Activated CD4-positive, alpha-beta T cell treated with anti-CD3 and anti-CD28 coated beads, Interleukin-2, Interleukin-4, amounts not matched to agents 100 ng/mL and 50 ng/mL, durations not matched to agents 16 hours and 8 hours (primary cell): ENCODE measurements around the gene SLC25A31.
A peak's percentile ranks its signal among the peaks of the same experiment; 100 is the strongest.

Experiments
- DNase-seq: peaks from one replicate; pipeline ENCODE4 v3.0.0-alpha.2; 2020; ENCODE audit warnings: low spot score

SLC25A31 gene

GRCh38 chr4:127730142-127730913 is at the start of gene SLC25A31:
Gene SLC25A31, plus strand, starts transcription at chr4:127730400. Its CDS starts 146 bp downstream, at chr4:127730546.
- DNase-seq = no peak

DNA sequence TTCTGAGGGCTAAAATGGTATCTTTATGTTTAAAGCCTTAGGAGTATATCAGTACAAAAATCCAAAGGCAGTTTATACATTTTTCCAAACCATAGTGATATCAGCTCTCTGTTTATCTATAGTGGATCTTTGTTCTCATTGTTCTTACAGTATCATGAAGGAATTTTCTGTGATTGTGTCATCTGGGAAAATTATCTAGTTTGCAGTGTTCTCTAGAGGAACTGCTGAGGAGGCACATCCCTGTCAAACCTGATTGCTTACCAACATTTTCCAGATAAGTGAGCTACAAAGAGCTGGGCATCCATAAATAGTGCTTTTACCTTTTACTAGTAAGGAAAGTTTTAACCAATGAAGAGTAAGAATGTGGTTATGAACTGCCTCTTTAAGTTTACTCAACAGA is 44.9 kb upstream of the SLC25A31 start:
- no peak for DNase-seq

DNA sequence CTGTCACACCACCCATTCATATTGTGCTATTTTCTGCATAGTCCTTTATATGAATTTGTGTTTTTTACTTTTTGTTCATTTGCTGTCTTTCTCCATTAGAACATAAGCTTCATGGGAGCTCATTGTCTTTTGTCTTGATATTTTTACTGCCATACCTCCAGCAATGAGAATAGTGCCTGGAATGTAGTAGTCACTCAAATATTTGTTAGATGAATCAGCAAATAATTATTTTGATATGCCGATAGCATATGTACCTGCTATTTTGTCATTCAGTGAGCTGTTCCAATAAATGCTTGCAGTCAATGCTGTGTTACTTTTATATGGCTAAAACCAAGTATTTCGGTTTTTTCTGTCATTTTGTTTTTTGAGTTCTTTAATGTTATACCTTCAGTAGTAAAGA is 43.5 kb upstream of the SLC25A31 start:
- DNase-seq = no peak

- no peak for DNase-seq
These were observed 42.6 kb upstream of the SLC25A31 start for GRCh38 chr4:127687580-127687979.

GRCh38 chr4:127698789-127699200 is 31.4 kb upstream of the SLC25A31 start:
- DNase-seq = peak; percentile 37

- DNase-seq = no peak
These were observed 21.2 kb upstream of the SLC25A31 start for GRCh38 chr4:127708985-127709384.

DNA sequence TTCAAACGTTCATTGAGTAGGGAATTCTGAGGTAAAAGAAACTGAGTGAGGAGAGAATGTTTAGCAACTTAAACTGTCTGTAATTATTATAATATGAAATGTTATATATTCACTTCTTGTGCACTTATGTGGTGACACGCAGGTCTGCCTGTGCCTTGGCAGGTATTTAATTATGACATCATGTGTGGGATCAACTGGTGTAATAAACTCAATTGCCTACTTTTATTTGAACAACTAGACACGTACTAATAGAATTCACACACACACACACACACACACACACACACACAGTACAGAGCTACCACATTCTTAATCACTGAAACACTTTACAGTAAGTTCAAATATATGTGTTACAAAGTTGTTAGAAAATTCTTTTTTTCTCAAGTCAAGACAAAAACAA is 20.7 kb upstream of the SLC25A31 start:
- DNase-seq = no peak

GRCh38 chr4:127731406-127731805 is 1.2 kb downstream of the SLC25A31 start:
- no peak for DNase-seq

- peak; percentile 18 for DNase-seq
These were observed 2.6 kb downstream of the SLC25A31 start for GRCh38 chr4:127732623-127733328.

DNA sequence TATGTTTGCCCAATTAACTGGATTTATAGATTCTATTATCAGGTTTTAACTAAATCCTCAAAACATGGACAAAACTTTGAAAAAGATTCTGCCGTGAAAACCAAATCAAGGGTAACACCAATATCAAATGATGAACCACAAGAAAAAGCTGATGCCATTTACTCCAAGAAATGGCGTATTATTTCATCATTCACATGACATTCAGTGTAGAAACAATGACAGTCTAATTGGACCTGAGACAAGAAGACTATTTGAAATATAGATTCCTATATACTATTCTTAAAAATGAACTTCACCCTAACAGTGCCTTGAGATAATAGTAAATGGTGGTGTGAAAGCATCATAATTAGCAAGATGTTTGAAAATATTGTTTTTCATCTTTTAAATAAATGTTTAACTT is 4.8 kb downstream of the SLC25A31 start:
- DNase-seq = no peak

DNA sequence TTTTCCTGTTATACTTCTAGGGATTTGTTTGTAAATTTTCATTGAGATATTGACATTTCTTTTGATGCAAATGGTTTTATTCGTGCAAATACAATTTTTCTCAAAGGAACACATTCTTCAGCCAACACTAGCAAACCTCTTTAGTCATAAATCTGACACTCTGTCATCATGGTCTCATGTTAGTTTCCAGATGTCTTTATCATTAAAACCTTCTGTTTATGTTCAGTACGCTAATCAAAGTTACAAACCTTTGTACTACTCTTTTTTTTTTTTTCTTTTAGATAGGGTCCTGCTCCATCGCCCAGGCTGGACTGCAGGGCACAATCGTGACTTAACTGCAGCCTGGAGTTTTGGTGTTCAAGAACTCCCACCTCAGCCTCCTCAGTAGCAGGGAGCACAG is 7.1 kb downstream of the SLC25A31 start:
- DNase-seq = no peak

DNA sequence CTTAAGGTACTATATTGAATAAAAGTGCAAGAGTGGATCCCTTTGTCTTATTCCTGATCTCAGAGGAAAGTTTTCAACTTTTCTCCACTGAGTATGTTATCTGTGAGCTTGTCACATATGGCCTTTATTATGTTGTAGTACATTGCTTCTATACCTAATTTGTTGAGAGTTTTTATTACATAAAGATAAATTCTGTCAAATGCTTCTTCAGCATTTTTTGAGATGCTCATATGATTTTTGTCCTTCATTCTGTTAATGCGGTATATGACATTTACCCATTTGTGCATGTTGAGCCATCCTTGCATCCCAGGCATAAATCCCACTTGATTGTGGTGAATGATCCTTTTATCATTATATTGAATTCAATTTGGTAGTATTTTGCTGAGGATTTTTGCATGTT is 11.0 kb downstream of the SLC25A31 start:
- DNase-seq = no peak

DNA sequence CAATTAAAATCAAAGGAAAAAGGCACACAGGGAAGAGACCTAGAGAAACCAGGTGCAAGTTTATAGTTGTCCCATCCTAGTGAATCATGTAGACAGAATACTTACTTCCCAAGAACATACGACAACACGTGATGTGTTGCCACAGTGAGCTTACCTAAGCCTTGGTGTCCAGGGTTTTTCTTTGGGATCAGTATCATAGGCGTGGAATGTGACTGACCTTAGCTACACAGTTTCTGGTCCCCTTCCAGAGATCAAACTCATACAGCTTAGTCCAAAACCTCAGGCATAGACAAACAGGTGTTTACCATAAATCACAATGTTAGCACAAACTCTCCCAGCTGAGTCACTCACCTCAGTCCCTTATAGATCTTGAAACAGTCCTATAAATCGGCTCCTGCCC is 17.7 kb downstream of the SLC25A31 start:
- DNase-seq = no peak

DNA sequence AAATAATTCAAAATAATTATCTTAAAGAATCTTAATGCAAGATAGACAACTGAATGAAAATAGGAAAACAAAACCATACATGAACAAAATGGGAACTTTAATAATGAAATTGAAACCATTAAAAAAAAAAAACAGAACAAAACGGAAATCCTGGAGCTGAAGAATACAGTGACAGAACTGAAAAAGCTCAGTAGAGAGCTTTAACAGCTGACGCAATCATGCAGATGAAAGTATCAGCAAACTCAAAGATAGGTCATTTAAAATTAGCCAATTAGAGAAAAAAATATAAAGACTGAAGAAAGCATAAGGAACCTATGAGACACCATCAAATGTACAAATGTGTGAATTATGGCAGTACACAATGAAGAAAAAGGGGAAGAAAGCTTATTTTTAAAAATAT is 18.8 kb downstream of the SLC25A31 start:
- DNase-seq = no peak

- no peak for DNase-seq
These were observed 26.7 kb downstream of the SLC25A31 start for GRCh38 chr4:127756906-127757305.

DNA sequence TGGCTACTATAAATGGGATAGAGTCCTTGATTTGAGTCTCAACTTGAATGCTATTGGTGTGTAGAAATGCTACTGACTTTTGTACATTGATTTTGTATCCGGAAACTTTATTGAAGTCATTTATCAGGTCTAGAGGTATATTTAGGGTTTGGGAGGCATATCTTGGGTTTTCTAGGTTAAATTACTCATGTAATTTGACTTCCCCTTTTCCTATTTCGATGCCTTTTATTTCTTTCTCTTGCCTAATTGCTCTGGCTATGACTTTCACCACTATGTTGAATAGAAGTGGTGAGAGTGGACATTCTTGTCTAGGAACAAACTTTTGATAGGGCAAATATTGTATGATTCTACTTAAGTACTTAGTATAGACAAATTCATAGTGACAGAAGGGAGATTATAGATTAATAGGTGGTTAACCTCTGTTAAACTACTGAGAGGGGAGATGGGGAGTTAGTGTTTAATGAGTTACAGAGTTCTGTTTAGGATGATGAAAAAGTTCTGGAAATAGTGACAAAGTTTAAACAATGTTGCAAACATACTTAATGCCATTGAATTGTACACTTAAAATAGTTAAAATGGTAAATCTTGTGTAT is 29.1 kb downstream of the SLC25A31 start:
- no peak for DNase-seq

DNA sequence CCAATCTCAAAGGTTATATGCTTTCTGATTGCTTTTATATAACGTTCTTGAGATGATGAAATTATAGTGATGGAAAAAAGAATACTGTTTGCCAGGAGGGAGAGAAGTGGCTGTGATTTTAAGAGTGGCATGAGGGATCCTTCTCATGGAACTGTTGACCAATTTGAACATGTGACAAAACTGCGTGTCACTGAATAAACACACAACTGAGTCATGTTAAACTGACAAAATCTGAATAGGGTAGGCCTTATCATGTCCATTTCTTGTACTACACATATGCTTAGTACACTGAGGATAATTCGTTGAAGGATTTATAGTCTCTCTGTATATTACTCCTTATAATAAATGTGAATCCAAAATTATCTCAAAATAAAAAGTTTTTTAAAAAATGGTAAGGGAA is 29.7 kb downstream of the SLC25A31 start:
- no peak for DNase-seq

DNA sequence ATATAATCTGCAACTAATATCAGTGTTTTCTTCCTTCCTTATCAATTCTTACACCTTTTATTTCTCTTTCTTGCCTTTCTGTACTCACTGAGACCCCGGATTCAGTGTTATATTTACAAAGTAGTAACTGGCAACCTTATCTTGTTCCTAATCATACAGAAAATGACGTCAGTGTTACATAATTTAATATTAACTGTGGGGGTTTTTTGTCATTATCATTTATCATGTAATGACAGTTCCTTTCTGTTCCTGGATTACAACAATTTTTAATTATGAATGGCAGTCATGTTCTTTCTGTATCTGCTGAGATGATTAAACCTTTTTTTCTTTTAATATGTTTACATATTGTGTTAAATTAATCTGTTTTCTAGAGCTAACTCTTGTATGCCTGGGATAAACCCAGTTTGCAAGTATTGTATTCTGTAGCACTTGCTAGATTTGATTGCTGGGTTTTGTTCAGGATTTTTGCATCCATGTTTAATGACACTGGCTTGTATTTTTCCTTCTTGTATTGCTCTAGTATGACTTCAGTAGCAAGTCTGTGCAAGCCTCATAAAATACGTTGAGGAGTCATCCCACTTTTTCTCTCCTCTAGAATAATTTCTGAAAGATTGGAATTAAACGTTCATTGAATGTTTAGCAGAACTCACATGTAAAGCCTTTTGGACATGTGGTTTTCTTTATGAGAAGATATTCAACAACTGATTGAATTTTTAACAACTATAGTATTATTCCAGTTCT is 41.5 kb downstream of the SLC25A31 start:
- no peak for DNase-seq

- no peak for DNase-seq
These were observed 42.8 kb downstream of the SLC25A31 start for GRCh38 chr4:127772769-127773671.

DNA sequence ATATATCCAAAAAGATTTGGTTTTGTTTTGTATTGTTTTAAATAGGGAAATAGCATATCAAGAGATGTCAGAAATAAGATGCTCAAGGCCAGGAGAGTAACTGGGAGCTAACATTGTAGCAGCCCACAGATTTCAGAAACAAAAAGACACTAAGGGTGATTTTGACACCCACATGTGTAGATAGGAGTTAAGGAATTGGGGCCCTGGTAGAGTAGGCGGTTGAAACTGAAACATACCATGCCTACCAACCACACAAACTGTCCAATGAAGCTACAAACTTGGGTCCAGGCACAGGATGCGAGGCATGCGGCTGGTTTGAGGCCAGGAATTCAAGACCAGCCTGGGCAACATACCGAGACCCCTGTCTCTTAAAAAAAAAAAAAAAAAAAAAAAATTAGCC is 45.6 kb downstream of the SLC25A31 start:
- no peak for DNase-seq

- no peak for DNase-seq
These were observed 46.4 kb downstream of the SLC25A31 start for GRCh38 chr4:127776620-127777019.
